HL-60 (cell line): ENCODE data around the gene MRPS10.

ENCODE experiments used
- GABPA ChIP-seq: IDR thresholded peaks from 2 replicates; pipeline ENCODE4 v1.6.1; 2012; ENCODE audit warnings: low read depth
- POLR2AphosphoS5 ChIP-seq: IDR thresholded peaks from 2 replicates; pipeline ENCODE4 v1.6.1; 2012; ENCODE audit warnings: low read depth
- TF ChIP-seq, protein P1 (sequence below): IDR thresholded peaks from one replicate; pipeline ENCODE4 v1.5.1; 2011; ENCODE audit warnings: low read length, control low read depth, inconsistent platforms; ENCODE audit not compliant: insufficient read depth

GRCh38 chr6:42165016-42165415, 52.6 kb downstream of the MRPS10 start:
- TF ChIP-seq, protein P1, sequence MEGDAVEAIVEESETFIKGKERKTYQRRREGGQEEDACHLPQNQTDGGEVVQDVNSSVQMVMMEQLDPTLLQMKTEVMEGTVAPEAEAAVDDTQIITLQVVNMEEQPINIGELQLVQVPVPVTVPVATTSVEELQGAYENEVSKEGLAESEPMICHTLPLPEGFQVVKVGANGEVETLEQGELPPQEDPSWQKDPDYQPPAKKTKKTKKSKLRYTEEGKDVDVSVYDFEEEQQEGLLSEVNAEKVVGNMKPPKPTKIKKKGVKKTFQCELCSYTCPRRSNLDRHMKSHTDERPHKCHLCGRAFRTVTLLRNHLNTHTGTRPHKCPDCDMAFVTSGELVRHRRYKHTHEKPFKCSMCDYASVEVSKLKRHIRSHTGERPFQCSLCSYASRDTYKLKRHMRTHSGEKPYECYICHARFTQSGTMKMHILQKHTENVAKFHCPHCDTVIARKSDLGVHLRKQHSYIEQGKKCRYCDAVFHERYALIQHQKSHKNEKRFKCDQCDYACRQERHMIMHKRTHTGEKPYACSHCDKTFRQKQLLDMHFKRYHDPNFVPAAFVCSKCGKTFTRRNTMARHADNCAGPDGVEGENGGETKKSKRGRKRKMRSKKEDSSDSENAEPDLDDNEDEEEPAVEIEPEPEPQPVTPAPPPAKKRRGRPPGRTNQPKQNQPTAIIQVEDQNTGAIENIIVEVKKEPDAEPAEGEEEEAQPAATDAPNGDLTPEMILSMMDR: no peak
- no peak for TF ChIP-seq GABPA
- no peak for TF ChIP-seq POLR2AphosphoS5
